SIG-M5 treated with dmso at 0.1 percent for 504 hours (cell line): ENCODE results near the gene MRTFA.
"Not testable (repeated sequence)": the region's sequence is repeated elsewhere in the genome, so short reads cannot be mapped to it uniquely, and the experiment has no call there.

ENCODE experiments used
- DNase-seq: peaks from one replicate; lab custom pipeline; 2025; ENCODE audit not compliant: unreplicated experiment; lab: John Stamatoyannopoulos, UW

Gene MRTFA

GRCh38 chr22:40628354-40629042 lies 8.0 kb downstream of the MRTFA start:
- peak; percentile 61 for DNase-seq

GRCh38 chr22:40627612-40628011 lies 8.9 kb downstream of the MRTFA start:
- no peak for DNase-seq

- no peak for DNase-seq
Observed at GRCh38 chr22:40626851-40627250, 9.7 kb downstream of the MRTFA start.

GRCh38 chr22:40625794-40626193 lies 10.7 kb downstream of the MRTFA start:
- DNase-seq = not testable (repeated sequence)

GRCh38 chr22:40625281-40625680 lies 11.2 kb downstream of the MRTFA start:
- not testable (repeated sequence) for DNase-seq

- no peak for DNase-seq
Observed at GRCh38 chr22:40624770-40625169, 11.7 kb downstream of the MRTFA start.

- DNase-seq = peak; percentile 77
Observed at GRCh38 chr22:40621309-40622151, 15.0 kb downstream of the MRTFA start.

GRCh38 chr22:40620464-40621046 lies 16.0 kb downstream of the MRTFA start:
- DNase-seq = peak; percentile 7

- no peak for DNase-seq
Observed at GRCh38 chr22:40618400-40618799, 18.1 kb downstream of the MRTFA start.

- DNase-seq = no peak
Observed at GRCh38 chr22:40616578-40616977, 19.9 kb downstream of the MRTFA start.

GRCh38 chr22:40613067-40613466 lies 23.5 kb downstream of the MRTFA start:
- no peak for DNase-seq

- no peak for DNase-seq
Observed at GRCh38 chr22:40612291-40612751, 24.2 kb downstream of the MRTFA start.

- DNase-seq = no peak
Observed at GRCh38 chr22:40611606-40612005, 24.9 kb downstream of the MRTFA start.

GRCh38 chr22:40610329-40610850 lies 26.1 kb downstream of the MRTFA start:
- DNase-seq = no peak

GRCh38 chr22:40609216-40609615 lies 27.3 kb downstream of the MRTFA start:
- no peak for DNase-seq

- DNase-seq = no peak
Observed at GRCh38 chr22:40607506-40607905, 29.0 kb downstream of the MRTFA start.

GRCh38 chr22:40606306-40606705 lies 30.2 kb downstream of the MRTFA start:
- no peak for DNase-seq

- DNase-seq = no peak
Observed at GRCh38 chr22:40605761-40606160, 30.8 kb downstream of the MRTFA start.

GRCh38 chr22:40603088-40603605 lies 33.4 kb downstream of the MRTFA start:
- no peak for DNase-seq

GRCh38 chr22:40602231-40602630 lies 34.3 kb downstream of the MRTFA start:
- no peak for DNase-seq

- no peak for DNase-seq
Observed at GRCh38 chr22:40599731-40600130, 36.8 kb downstream of the MRTFA start.
